Suppressor macrophage treated with lipopolysaccharide for 4 hours (primary cell): Measurements from ENCODE around the gene ELOVL1.
A peak's percentile ranks its signal among the peaks of the same experiment; 100 is the strongest.
"Not testable (repeated sequence)": the region's sequence is repeated elsewhere in the genome, so short reads cannot be mapped to it uniquely, and the experiment has no call there.

Experiments used
- DNase-seq: peaks from one replicate; pipeline ENCODE4 v3.0.0-alpha.2; 2020

ELOVL1 gene

GRCh38 chr1:43379476-43379875, 11.7 kb upstream of the ELOVL1 start:
- DNase-seq: no peak

GRCh38 chr1:43377831-43378230, 10.0 kb upstream of the ELOVL1 start:
- DNase-seq: no peak

GRCh38 chr1:43376723-43377235, 9.0 kb upstream of the ELOVL1 start:
- DNase-seq: no peak

GRCh38 chr1:43373066-43373940, 5.5 kb upstream of the ELOVL1 start:
- DNase-seq: peak; percentile 46

- DNase-seq: no peak
Measured at GRCh38 chr1:43372172-43372571, 4.4 kb upstream of the ELOVL1 start.

- DNase-seq: no peak
Measured at GRCh38 chr1:43370564-43370963, 2.8 kb upstream of the ELOVL1 start.

- not testable (repeated sequence) for DNase-seq
Measured at GRCh38 chr1:43369779-43370178, 2.0 kb upstream of the ELOVL1 start.

- DNase-seq: no peak
Measured at GRCh38 chr1:43368646-43369020, 822 bp upstream of the ELOVL1 start.

- DNase-seq: peak; percentile 29
Measured at GRCh38 chr1:43367026-43367903, 546 bp downstream of the ELOVL1 start.

GRCh38 chr1:43366601-43367025, 1.2 kb downstream of the ELOVL1 start:
- DNase-seq: no peak

- DNase-seq: no peak
Measured at GRCh38 chr1:43366179-43366578, 1.6 kb downstream of the ELOVL1 start.

GRCh38 chr1:43365678-43366077, 2.1 kb downstream of the ELOVL1 start:
- DNase-seq: no peak

GRCh38 chr1:43363935-43364525, 3.8 kb downstream of the ELOVL1 start:
- no peak for DNase-seq

- DNase-seq: peak; percentile 29
Measured at GRCh38 chr1:43363283-43363934, 4.4 kb downstream of the ELOVL1 start.

- DNase-seq: no peak
Measured at GRCh38 chr1:43360616-43361015, 7.2 kb downstream of the ELOVL1 start.

GRCh38 chr1:43359696-43360095, 8.1 kb downstream of the ELOVL1 start:
- no peak for DNase-seq

- DNase-seq: peak; percentile 99
Measured at GRCh38 chr1:43358746-43359693, 8.8 kb downstream of the ELOVL1 start, which contains the start of gene CDC20. CDC20 (plus strand) TSS chr1:43358981; CDS start chr1:43359216, 235 bp downstream.

GRCh38 chr1:43358121-43358745, 9.6 kb downstream of the ELOVL1 start:
- DNase-seq: peak; percentile 49

GRCh38 chr1:43357251-43357650, 10.6 kb downstream of the ELOVL1 start:
- no peak for DNase-seq

- DNase-seq: no peak
Measured at GRCh38 chr1:43354936-43355335, 12.9 kb downstream of the ELOVL1 start.

- no peak for DNase-seq
Measured at GRCh38 chr1:43354471-43354870, 13.3 kb downstream of the ELOVL1 start.
